Measurements from ENCODE around the gene CCL24.
A peak's percentile ranks its signal among the peaks of the same experiment; 100 is the strongest.
"Not testable (repeated sequence)": the region's sequence is repeated elsewhere in the genome, so short reads cannot be mapped to it uniquely, and the experiment has no call there.

The CCL24 gene

DNA sequence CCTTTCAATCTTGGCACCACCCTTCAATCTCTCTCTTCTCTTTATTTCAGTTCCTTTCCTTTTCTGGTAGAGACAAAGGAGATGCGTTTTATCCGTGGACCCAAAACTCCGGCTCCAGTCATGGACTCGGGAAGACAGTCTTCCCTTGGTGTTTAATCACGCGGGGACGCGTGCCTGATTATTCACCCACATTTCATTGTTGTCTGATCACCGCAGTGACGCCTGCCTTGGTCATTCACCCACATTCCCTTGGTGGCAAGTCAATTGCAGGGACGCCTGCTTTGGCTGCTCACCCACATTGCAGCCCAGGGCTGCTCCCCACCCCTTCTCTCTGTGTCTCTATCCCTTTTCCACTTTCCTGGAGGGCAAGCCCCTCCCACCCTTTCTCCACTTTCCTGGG is 34.1 kb downstream of the CCL24 start:
- DNase-seq: peak; percentile 29

DNA sequence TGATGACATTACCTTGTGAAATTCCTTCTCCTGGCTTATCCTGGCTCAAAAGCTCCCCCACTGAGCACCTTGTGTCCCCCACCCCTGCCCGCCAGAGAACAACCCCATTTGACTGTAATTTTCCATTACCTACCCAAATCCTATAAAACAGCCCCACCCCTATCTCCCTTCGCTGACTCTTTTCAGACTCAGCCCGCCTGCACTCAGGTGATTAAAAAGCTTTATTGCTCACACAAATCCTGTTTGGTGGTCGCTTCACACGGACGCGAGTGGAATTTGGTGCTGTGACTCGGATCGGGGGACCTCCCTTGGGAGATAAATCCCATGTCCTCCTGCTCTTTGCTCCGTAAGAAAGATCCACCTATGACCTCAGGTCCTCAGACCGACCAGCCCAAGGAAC is 34.6 kb downstream of the CCL24 start:
- DNase-seq: not testable (repeated sequence)

DNA sequence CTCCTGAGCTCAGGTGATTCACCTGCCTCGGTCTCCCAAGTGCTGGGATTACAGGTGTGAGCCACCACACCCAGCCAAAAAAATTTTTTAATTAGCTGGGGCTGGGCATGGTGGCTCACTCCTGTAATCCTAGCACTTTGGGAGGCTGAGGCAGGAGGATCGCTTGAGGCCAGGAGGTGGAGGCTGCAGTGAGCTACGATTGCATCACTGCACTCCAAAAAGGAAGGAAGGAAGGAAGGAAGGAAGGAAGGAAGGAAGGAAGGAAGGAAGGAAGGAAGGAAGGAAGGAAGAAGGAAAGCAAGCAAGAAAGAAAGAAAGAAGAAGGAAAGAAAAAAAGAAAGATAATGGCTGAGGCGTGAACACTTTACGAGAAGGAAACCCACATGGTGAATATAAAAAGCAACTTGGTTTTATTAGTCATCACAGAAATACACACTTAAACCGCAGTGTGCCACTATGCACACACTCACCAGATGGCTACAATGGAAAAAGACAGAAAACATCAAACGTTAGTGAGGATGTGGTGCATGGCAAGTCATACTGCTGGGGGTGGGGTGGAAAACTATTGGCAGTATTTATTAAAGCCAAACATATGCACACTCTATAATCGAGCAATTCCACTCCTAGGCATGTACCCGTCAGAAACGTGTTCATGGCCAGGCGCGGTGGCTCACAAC is 37.2 kb downstream of the CCL24 start:
- DNase-seq: peak; percentile 96

- not testable (repeated sequence) for DNase-seq
Measured at GRCh38 chr7:75773958-75774357, 39.6 kb downstream of the CCL24 start.

DNA sequence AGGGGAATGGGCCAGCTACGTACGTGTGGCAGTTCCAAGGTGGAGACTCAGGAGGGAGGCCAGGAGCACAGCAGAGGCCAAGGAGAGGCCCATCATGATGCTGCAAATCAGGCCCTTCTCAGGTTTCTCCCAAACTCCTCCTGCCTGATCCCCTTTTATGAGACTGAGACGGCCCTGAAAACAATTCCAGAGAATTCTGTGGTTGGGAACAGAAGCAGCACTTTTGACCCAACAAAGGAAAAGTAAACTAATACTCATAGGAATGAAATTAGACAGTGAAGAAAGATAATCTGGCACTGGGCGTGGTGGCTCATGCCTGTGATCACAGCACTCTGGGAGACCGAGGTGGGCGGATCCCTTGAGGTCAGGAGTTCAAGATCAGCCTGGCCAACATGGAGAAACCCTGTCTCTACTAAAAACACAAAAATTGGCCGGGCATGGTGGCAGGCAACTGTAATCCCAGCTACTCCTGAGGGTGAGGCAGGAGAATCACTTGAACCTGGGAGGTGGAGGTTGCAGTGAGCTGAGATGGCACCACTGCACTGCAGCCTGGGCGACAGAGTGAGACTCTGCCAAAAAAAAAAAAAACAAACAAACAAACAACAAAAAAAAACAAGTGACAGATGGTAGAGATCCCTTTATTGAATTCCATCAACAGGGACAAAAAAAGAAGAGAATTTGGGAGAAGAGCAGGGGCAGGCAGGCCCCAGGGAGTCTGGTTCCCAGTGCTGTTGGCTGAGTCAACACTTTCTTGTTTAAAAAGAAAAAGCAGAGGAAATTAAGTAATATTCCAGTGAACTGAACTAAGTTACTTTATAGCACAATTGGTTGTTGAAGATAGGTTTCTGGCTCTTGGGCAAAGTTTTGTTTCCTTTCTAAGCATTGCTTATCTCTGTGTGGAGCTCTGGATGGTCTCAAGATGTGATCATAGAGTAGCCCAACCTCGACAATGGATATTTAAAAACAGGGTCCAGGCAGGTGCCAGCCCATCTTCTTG is 41.2 kb downstream of the CCL24 start, which contains the start of gene CCL26:
TSS of gene CCL26 (minus strand) at position 131 of the 997 bp plus-strand sequence. CDS start at position 96, 35 bp downstream.
- peak; percentile 92 for DNase-seq

GRCh38 chr7:75771224-75771623 is 42.4 kb downstream of the CCL24 start:
- peak; percentile 90 for DNase-seq

DNA sequence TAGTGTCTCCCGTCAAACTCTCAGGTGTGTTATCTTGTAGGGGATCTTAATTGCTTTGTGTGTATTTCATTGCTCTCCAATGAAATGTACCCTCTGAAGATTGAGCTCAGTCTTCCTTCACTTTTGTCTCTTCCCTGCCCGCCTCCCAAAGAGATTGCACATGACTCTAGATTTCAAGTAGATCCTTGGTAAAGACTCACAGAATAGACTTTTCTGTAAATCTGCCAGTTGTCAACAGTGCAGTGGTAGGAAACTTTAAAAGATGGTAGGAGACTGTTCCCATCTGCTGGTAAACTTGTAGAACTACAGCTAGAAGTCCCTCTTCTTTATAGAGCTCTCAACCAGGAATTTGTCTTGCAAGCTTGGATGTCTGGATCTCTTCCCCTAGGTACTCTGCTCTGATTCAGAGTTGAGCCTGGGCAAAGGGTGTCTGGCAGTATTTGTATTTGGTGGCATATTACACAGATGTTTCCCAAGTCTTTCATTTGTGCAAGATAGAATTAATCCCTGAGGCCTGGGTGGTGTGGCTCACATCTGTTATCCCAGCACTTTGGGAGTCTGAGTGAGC is 51.2 kb downstream of the CCL24 start:
- DNase-seq: peak; percentile 71

GRCh38 chr7:75761801-75762200 is 51.8 kb downstream of the CCL24 start:
- DNase-seq: not testable (repeated sequence)

All from fibroblast of skin of abdomen (primary cell).